Stimulated activated CD4-positive, alpha-beta T cell treated with anti-CD3 and anti-CD28 coated beads, Interleukin-15, amount 100 ng/mL, for 24 hours (primary cell): ENCODE measurements around the gene SH3PXD2A.
"Not testable (repeated sequence)": the region's sequence is repeated elsewhere in the genome, so short reads cannot be mapped to it uniquely, and the experiment has no call there.

Source experiments
- DNase-seq: peaks from one replicate; pipeline ENCODE4 v3.0.0-alpha.2; 2020

SH3PXD2A gene

DNA sequence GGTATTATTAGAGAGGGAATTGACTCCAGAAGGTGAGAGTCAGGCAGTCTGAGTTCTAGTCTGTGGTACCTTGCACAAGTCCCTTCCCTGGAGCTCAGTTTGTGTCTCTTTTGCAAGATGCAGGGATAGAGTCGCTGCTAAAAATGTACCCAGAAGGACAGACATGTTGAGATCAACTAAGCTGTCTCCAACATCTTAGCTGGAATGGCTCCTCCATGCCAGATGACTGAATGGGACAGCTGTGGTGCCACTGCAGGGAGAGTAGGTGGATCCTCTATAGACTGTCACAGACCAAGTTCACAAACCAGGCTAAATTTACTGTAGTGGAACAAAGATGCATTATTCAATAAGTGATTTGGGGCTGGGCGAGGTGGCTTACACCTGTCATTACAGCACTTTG is 241.8 kb downstream of the SH3PXD2A start:
- DNase-seq, result no peak

GRCh38 chr10:103612462-103613365 is 242.7 kb downstream of the SH3PXD2A start:
- no peak for DNase-seq

GRCh38 chr10:103610921-103611511 is 244.4 kb downstream of the SH3PXD2A start:
- DNase-seq, result no peak

GRCh38 chr10:103610083-103610472 is 245.3 kb downstream of the SH3PXD2A start:
- no peak for DNase-seq

- DNase-seq, result no peak
These were observed 245.9 kb downstream of the SH3PXD2A start for GRCh38 chr10:103609231-103610082.

- not testable (repeated sequence) for DNase-seq
These were observed 247.3 kb downstream of the SH3PXD2A start for GRCh38 chr10:103608056-103608455.

- not testable (repeated sequence) for DNase-seq
These were observed 248.3 kb downstream of the SH3PXD2A start for GRCh38 chr10:103607051-103607450.

- not testable (repeated sequence) for DNase-seq
These were observed 249.3 kb downstream of the SH3PXD2A start for GRCh38 chr10:103606097-103606438.

GRCh38 chr10:103605359-103606096 is 249.8 kb downstream of the SH3PXD2A start:
- peak; percentile 56 for DNase-seq

- DNase-seq, result no peak
These were observed 252.0 kb downstream of the SH3PXD2A start for GRCh38 chr10:103603382-103603781.

DNA sequence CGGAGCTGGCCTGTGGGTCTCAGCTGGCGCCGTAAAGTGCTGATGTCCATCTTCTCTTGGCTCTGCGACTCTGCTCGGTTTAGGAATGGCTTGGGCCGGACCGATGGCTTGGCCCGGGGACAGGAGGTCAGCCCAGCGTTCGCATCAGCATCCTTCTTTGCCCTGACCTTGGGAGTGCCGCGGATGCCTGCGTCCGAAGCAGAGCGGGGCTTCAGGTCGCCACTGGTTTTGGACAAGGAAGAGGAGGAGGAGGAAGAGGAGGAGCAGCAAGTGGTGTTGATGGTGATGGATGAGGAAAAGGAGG is 252.6 kb downstream of the SH3PXD2A start:
- no peak for DNase-seq

GRCh38 chr10:103602028-103602851 is 253.1 kb downstream of the SH3PXD2A start:
- DNase-seq, result no peak

- DNase-seq, result no peak
These were observed 254.3 kb downstream of the SH3PXD2A start for GRCh38 chr10:103600956-103601569.

DNA sequence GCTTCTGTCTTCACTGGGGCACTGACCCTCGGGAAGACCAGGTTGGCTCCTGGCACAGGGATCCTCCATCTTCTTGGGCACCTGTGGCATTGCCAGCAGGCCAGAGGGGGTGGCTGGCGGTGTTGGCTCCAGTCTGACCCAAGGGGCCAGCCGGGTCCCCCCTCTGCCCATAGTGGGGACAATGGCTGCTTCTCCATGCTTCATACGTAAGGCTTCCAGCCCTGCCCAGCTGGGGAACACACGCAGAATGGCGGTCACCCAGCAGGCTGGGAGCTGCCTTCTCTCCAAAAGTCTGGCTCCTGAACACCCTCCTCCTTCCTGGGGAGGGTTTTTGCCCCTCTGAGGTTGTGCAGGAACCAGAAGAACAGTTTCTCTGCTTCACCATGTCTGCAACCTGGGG is 255.1 kb downstream of the SH3PXD2A start:
- DNase-seq, result no peak

DNA sequence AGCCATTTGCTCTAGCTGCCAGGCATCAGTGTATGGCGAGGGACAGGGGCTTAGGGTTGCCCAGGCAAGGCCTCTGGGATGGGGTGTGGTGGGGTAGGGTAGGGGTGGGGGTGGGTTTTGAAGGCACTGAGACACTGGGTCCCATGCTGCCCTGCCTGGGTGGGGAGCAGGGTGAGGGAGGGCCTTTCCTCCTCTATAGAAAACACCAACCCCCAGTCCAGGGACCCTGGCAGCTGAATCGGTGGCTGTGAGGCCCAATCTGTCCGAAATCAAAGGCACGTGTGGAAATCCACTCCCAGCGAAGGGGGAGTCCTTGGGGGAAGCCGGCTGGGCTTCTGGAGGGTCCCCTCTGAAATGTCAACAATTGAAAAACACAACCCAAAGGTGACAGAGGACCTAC is 255.5 kb downstream of the SH3PXD2A start:
- DNase-seq, result no peak

GRCh38 chr10:103599211-103599610 is 256.2 kb downstream of the SH3PXD2A start:
- no peak for DNase-seq

- peak; percentile 28 for DNase-seq
These were observed 256.7 kb downstream of the SH3PXD2A start for GRCh38 chr10:103598654-103599115.

DNA sequence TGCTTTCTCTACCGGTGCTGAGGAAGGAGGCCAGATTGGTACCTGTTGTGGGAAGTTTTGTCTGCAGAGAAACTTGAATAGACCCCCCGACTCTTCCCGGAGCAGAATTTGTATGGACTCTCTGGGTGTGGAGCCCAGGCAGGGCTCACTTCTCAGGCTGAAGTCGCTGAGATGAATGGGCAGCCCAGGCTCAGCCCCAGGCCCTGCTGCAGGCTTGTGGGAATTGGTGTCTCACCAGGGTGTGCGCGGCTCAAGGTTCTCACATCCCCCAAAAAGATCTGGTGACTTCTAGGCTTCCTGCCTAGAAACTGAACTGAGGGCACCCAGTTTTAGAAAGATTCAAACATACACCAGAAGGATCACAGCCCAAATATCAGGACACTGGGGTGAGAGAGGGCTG is 258.4 kb downstream of the SH3PXD2A start:
- DNase-seq, result no peak

DNA sequence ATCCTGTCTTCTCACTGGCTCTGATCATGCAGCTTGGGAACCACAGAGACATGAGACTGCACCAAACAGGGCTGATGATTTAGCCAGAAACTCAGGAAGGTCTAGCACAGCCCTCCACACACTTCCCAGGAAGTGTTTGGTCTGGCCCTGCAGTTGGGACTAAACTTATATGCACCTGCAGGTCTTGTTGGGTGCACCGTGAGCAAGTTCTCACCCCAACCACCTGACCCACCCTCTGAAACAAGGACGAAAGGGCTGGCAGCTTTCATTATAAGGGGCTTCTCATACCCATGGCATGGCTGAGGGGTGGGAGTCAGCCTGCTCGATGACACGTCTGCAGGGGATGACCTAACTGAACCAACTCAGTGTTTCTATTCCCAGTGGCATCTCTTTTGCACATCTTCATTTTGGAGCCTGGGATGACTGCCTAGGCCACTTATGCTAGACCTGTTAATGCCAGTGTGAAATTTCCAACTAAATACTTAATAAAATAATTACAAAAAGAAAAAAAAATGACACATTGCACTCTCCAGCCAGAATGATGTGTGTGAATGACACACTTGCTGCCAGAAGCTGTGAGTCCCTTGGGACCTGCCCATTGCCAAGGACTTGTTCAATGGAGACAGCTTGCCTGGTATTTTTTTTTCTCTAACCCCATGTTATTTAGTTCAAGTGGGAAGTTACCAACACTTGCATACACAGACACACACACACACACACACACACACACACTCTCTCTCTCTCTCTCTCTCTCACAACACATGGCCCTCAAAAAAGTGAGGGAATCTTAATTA is 259.2 kb downstream of the SH3PXD2A start:
- DNase-seq, result no peak

DNA sequence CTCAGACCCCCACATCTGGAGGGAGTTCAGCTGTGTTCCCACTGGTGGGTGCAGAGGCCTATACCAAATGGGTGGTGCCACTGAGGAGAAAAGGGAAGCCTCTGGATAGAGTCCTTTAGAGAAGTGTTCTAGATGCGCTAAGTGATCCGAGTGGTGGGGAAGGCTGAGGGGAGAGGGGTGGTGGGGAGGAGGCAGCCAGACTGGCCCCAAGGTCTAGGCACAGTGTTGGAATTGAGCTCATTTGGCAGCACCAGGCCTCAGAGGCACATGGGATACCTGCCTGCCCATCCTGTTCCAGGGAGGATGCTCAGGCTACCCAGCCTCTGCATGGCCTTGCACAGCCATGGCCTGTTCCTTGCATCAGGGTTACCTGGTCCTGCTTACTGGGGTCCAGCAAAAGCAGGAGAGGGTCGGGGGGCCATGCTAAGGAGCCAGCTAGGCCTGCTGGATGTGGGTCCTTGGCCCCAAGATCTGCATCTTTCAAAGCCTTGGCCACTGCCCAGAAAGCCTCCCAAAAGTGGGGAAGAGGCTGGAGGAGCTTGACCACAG is 262.3 kb downstream of the SH3PXD2A start:
- DNase-seq, result no peak
